Colon (tissue), 2 donors: ENCODE results near the gene PSMD6.

Experiments
- FAIRE-seq: peaks from 2 replicates; lab custom pipeline; 2012; peaks lifted over from hg19 to GRCh38; lab: Jason Lieb, UNC
- donor health status: control.
- donor health status: control.

PSMD6 gene

GRCh38 chr3:64046592-64046991 is 23.3 kb upstream of the PSMD6 start:
- FAIRE-seq = no peak

DNA sequence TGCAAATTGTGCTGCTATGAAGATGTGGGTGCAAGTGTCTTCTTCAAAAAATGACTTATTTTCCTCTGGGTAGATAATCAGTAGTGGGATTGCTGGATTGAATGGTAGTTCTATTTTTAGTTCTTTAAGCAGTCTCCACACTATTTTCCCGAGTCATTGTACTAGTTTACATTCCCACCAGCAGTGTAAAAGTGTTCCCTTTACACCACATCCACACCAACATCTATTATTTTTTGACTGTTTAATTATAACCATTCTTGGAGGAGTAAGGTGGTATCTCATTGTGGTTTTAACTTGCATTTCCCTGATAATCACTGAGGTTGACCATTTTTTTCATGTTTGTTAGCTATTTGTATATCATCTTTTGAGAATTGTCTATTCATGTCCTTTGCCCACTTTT is 19.7 kb upstream of the PSMD6 start:
- no peak for FAIRE-seq

DNA sequence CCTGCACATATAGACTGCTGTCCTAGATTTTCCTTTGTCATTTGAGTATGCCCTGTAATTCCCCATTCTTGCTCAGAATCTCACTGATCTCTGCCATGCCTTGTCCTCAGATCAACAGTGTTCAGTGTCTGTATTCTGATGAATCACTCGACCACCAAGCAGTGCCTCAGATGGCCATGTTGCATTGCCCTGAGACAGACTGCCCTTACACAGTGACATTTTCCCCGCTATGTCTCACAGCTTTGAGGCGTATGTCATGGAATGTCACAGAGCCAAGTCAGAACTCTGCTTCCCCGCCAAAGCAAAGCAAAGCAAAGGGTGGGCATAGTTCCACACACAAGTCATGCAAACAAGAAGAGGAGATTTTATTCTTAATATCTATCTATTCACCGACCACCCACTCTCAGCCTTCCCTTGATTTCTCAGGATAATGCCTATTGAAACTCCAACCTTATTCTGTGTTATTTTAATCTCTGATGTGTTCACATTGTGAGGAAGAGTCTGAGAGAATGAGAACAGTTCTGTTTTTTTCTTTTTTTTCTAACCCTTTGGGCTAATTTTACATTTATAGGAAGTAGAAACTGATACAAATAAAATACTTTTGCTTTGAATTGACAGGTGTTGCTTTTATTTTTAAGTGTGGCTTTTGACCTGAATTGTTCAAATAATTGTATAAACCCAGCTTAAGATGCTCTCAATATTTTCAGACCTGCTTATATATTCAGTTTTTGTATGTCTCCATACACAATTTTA is 16.9 kb upstream of the PSMD6 start:
- FAIRE-seq = no peak

DNA sequence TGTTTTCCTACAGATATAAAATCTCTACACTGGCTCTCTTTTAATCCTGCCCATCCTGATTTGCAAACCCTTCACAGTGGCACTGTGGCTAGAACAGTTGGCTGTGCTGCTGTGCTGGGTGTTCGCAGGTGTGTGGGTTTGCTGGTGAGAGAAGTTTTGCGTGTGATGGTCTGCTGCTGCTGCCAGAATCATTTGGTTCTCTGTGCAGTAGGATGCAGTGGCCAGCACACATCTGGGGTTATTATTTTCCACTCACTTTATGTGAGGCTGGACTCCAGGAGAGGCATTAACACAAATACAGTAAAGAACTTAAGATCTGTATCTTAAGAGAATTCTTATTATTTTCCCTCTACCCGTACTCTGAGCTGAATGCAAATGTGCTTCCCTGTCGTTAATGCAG is 16.0 kb upstream of the PSMD6 start:
- no peak for FAIRE-seq

GRCh38 chr3:64038253-64038767 is 15.0 kb upstream of the PSMD6 start:
- FAIRE-seq = no peak

GRCh38 chr3:64037084-64037483 is 13.8 kb upstream of the PSMD6 start:
- no peak for FAIRE-seq

GRCh38 chr3:64033069-64033468 is 9.8 kb upstream of the PSMD6 start:
- FAIRE-seq = no peak

DNA sequence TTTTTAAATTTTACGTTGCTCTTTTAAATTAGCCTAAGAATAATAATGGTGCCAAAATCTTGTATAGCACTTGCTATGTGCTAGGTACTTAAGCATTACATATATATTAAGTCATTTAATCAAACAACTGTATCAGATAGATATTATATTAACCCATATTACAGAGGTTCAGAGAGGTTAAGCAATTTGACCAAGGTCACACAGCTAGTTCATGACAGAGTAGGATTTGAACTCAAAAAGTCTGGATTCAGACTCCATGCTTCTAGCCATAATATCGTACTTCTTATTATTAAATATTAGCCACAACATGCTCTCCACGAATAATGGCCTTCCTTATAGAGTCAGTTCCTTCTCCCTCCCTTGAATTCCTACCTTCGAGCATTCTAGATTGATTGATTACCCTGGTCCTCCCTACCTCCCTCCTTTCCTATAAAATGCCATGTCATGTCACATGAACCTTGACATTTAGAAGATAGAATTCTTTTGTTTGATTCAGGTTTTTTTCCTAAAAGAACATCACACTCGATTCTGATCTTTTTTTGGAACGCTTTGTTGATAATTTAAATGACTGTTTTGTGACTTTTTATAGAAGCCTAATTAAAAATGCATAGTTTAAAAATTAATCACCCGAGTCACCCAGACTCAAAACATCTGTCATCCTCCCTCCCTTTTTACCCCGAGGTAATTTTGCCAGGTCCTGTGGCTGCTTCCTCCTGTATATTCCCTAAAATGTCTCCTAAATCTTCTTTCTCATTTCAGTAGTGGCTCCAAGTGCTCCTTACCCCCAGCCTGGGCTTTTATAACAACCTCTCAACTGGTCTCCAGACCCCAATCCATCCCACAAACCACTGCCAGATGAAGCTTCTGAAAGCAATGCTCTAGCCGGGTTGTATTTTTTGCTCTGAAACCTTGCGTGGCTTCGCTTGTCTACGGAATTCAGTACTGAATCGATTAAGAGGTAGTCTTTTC is 8.5 kb upstream of the PSMD6 start:
- no peak for FAIRE-seq

- no peak for FAIRE-seq
Observed at GRCh38 chr3:64030741-64031140, 7.4 kb upstream of the PSMD6 start.

DNA sequence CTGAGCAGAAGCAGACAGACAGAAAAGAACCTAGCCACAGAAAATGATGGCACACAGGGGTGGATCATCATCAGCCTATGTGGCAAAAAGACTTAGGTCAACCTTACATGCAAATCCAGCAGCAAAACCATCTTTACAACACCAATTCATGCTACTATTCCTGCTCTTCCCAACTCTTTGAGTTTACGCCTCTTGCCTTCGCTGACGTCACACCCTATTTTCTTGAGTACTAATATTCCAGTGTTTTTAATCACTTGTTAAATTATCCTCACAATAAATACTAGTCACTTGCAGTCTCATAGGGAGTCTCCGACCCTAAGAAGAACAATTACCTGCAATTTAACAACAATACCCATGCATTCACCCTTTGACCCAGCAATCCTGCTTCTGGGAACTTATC is 6.0 kb upstream of the PSMD6 start:
- FAIRE-seq = no peak

- no peak for FAIRE-seq
Observed at GRCh38 chr3:64028754-64029153, 5.5 kb upstream of the PSMD6 start.

- no peak for FAIRE-seq
Observed at GRCh38 chr3:64027658-64028057, 4.4 kb upstream of the PSMD6 start.

DNA sequence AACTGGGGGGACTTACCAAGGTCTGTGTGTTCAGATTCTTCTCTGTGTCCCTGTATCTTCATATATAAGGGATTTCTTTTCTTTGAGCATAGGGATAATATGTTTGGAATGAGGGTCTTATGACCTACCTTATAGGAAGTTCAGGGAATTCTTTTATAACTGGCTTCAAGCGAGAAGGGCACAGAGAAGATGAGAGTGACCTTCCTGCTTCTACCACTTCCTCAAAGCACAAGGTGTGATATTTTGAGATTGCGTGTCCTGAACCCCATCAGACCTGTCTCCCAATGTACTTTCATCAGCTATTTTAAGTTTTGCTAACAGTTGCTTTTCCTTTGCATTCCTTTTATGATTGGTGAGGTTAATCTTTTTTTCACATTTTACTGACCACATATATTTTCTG is 3.1 kb upstream of the PSMD6 start:
- FAIRE-seq = no peak

GRCh38 chr3:64023861-64024223 is 548 bp upstream of the PSMD6 start:
- no peak for FAIRE-seq

DNA sequence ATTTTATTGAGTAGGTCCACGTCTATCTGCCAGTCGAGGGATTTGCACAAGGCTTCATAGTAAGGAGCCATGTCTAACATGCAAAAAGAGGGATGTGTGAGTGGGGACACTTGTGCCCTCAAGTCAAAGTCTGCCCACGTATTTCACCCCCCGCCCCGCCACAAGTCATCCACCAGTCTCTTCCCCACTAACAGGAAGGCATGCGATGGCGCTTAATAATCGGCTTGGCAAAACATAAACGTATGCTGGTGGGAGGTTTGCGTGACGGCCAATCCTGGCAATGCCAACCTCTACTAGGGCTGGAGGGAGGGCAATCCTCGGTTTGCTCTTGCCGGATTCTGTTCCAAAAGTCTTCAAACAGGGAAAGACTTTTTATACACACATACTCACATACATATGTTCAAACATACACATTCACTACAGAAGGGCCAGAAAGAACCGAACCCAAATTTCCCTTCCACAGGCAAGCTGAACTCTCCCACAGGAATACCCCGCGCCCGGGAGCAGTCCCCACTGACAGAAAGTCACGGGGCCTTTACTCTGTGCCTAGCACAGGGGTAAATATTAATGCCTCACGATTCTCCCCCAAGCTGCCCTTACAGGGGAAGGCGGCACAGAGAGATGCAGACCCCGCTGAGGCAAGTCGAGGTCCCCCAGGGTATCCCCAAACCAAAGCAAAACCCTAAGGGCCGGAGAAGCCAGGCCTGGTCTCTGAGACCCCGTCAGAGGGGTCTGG is 675 bp downstream of the PSMD6 start:
- FAIRE-seq = no peak

GRCh38 chr3:64021922-64022321 is 1.4 kb downstream of the PSMD6 start:
- FAIRE-seq = no peak

DNA sequence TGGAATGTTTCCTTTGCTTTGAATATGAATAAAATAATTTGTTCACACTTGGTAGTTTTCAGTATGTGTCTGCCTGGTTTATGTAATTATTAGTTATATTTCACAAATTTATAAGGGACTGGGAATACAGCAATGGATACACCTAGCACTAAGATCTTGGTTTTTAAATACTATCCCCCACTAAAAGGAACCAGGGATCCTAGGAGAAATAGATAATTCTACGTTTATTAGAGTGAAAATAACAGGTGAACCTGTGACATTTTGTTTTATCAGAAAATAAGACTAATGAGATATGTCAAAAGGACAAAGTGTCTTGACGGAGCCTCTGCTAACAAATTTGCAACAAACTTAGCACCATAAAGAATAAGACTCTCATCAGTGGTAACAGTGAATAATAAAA is 3.4 kb downstream of the PSMD6 start:
- no peak for FAIRE-seq

- no peak for FAIRE-seq
Observed at GRCh38 chr3:64019271-64019670, 4.0 kb downstream of the PSMD6 start.

GRCh38 chr3:64016941-64017620 is 6.2 kb downstream of the PSMD6 start:
- FAIRE-seq = no peak

GRCh38 chr3:64011685-64012084 is 11.6 kb downstream of the PSMD6 start:
- no peak for FAIRE-seq

GRCh38 chr3:64010199-64010598 is 13.1 kb downstream of the PSMD6 start:
- no peak for FAIRE-seq

DNA sequence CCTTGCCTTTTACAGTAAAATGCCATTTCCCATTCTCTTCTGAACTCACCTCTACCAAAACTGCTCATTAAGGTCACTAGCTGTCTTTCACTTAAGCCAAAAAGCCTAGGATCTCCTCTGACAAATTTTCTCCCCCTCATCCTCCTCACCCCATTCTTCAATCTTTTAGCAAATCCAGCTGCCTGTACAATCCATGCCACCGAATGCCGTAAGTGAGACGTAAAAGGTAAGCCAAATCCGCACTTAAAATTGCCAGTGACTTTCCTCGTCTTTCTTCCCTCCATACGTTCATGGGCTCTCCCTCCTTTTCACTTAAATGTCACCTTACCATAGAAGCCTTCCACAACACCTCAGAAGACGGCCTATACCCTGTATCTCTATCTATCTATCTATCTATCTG is 13.8 kb downstream of the PSMD6 start:
- no peak for FAIRE-seq
